Left cardiac atrium (tissue), 4 donors: ENCODE data around the gene DHDH. TPM values are rescaled to one million over a fixed set of nuclear protein-coding genes. Genes with fewer than 3 reads are reported as not detected.
"Not testable (repeated sequence)": the region's sequence is repeated elsewhere in the genome, so short reads cannot be mapped to it uniquely, and the experiment has no call there.

Experiments
- ATAC-seq, 2 donors: fragments of 200-7000 bp; cut with Tn5 transposase; one replicate each; pipeline ENCODE4 v1.9.1; 2020; ENCODE audit warnings: mild to moderate bottlenecking in 2 of 2, moderate library complexity in 2 of 2
- DNase-seq: peaks from one replicate; pipeline ENCODE4 v3.0.0-alpha.2; 2020
- intact Hi-C, 2 donors: fragments of 100-400 bp; cut with DNase I; formaldehyde crosslinking; loops; one replicate each; pipeline versions ENCODE4 v1.14.1 to v1.15.1; 2022 to 2023
- total RNA-seq, 2 donors: library from RNA; stranded (reverse); fragmentation: NEBNext Ultra II Directional; extraction: Animal tissue kit (Norgen Biotek cat#: 25700); gene quantifications; one replicate each; pipeline ENCODE4 v1.2.1, GENCODE V29; 2021
- donor health status: DM: no; HTN: yes; CAD: no.
- donor health status: DM: no; HTN: yes; CAD: no; lungs with severe emphysema.
- donor health status: DM: yes; HTN: yes; CAD: no.
- donor health status: Dilated cardiomyopathy.

DHDH gene
- total RNA-seq, 2 donors from 2014 or later, result not detected

DNA sequence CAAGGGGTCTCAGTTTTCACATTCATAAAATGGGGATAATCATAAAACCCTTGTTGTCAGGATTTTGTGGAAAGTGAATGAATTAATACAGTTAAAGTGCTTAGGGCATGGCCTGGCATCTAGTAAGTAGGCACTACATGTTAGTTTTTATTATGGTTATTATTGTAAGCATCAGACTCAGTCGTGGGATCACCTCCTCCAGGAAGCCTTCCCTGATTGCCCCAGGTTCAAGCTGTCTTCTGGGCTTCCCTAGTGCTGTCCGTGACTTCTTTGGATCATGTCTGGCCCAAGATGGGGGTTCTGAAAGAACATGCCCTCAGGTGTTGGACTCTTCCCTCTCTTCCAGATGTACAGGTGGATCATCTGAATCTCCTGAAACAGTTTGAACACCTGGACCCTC, 22.7 kb upstream of the DHDH start:
- intact Hi-C loops, result no loop called here
- DNase-seq (no peak), ATAC-seq (no peak)

DNA sequence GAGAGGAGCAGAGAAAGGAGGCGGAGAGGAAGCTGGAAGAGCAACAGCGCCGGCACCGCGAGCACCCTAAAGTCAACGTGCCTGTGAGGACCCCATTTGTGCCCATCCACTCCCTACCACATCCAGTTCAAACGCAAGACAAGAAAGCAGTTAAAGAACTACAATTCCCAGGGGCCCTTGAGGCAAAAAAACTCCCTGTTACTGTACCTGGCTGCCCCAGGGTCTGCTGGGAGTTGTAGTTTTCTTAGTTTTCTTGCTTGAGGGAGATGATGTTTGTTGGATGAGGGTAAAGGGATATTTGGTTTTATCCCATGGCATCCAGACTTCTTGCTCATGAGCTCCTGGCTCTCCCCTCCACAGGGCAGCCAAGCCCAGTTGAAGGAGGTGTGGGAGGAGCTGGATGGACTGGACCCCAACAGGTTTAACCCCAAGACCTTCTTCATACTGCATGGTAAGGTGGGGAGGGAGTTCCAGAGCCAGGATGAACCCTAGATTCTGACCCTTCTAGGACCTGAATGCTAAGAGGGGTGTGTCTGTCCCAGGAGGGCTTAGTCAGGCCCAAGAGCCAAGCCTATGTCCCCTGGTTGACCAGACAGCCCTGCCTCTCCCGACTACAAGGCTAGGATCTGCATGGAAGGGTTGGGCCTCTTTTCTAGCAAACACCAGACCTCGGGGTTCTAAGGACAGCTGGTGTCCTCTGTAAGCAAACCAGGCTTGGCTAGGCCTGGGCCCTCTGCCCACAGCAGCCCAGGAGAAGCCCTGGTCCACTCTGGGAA, 20.2 kb upstream of the DHDH start:
- DNase-seq (no peak), ATAC-seq (no peak)
- intact Hi-C loops, result no loop called here

DNA sequence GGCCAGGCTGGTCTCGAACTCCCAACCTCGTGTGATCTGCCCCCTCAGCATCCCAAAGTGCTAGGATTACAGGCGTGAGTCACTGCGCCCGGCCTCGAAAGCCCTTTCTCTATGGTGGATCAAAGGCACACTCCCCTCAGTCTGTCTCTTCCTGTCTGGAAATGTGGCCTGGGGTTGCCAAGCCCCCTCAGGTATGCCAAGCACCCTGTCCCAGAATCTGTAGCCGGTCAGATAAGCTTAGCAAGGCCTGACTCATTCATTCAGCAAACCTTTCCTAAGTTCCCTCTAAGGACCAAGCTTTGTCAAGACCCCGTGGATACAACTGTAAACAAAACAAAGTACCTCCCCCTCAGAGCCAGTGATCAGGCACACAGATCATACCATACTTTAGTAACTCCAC, 19.3 kb upstream of the DHDH start:
- DNase-seq (no peak), ATAC-seq (no peak)
- intact Hi-C loops, result no loop called here

DNA sequence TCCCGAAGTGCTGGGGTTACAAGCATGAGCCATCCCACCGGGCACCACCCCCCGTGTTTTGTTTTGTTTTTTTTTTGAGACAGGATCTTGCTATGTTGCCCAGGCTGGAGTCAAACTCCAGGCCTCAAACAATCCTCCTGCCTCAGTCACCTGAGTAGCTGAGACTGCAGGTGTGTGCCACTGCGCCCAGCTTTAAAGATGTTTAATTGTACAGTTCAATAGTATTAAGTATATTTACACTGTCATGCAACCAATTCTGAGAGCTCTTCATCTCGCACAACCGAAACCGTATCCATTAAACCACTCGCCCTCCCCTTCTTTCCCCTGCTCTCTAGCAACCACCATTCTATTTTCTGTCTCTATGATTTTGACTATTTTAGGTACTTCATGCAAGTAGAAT, 17.7 kb upstream of the DHDH start:
- intact Hi-C loops, result no loop called here
- ATAC-seq (no peak), DNase-seq (no peak)

DNA sequence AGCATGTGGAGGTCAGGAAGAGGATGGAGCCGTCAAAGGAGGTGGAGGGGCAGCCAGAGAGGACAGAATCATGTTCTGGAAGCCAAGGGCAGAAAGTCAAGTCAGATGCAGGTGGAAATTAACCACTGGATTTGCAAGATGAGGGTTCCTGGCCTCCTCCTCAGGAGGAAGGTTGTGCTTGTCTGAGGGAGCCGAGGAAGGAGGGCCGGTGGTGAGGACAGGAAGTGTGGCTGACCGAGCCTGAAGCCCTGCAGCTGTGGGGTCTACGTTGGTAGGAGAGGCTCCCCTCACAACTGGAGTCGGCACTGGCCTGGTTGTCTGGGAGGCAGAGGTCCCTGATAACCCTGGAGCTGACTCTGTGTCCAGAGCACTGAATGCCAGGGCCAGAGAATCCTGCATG, 15.4 kb upstream of the DHDH start:
- DNase-seq (no peak), ATAC-seq (no peak)
- intact Hi-C loops, result no loop called here

DNA sequence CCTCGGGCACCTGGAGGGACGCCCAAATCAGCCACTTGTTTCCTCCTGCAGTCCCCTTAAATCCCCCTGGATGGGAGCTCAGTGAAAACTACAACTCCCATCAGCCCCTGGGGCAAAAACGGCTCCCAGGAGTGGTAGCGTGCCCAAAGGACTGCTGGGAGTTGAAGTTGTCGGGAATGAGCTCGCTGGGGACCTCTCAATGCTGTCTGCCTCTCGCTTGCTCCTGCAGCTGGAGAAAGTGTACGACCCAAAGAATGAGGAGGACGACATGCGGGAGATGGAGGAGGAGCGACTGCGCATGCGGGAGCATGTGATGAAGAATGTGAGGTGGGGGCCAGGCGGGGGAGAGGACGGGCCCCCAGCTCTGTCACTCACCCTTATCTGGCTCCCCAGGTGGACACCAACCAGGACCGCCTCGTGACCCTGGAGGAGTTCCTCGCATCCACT, 14.7 kb upstream of the DHDH start:
- DNase-seq, result no peak
- intact Hi-C loops, result no loop called here
- ATAC-seq, result peak in 1 of 2 donors; percentile 27

DNA sequence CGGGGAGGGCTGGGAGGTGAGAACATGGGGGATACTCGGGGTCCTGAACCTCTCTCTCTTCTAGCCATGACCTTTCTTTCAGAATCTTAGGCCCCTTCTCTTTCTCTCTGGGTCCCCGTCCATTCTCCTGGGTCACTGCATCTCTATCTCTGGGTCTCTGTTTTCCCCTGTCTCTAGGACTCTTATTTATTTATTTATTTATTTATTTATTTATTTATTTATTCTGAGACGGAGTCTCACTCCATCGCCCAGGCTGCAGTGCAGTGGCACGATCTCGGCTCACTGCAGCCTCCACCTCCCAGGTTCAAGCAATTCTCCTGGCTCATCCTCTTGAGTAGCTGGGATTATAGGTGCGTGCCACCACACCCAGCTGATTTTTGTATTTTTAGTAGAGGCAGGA, 14.2 kb upstream of the DHDH start:
- ATAC-seq, DNase-seq, intact Hi-C loops: not testable (repeated sequence)

DNA sequence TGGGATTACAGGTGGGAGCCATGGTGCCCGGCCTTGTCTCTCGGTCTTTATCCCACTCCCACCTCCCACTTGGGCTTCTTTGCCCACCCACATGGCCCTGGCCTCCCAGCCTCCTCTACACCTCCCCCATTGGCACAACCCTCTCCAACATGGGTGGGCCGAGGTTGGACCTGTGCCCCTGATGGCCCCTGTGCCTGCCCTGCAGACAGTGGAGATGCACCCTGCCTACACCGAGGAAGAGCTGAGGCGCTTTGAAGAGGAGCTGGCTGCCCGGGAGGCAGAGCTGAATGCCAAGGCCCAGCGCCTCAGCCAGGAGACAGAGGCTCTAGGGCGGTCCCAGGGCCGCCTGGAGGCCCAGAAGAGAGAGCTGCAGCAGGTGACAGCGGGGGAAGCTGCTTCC, 12.6 kb upstream of the DHDH start:
- no peak for DNase-seq
- no peak for ATAC-seq
- intact Hi-C loops, result no loop called here

DNA sequence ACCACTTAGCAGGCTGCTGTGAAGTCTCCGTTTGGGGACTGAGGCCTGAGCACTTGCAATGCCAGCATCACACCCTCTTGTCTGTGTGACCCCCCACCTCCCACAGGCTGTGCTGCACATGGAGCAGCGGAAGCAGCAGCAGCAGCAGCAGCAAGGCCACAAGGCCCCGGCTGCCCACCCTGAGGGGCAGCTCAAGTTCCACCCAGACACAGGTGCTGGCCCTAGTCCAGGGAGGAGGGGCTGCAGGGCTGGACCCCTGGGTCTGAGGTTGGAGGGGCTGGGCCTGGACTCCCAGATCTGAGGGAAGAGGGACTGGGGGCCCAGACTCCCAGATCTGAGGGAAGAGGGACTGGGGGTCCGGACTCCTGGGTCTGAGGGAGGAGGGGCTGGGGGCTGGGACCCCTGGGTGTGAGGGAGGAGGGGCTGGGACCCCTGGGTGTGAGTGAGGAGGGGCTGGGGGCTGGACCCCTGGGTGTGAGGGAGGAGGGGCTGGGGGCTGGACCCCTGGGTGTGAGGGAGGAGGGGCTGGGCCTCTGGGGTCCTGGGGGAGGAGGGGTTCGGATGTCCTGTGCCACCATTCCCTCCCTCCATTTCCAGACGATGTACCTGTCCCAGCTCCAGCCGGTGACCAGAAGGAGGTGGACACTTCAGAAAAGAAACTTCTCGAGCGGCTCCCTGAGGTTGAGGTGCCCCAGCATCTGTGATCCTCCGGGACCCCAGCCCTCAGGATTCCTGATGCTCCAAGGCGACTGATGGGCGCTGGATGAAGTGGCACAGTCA, 11.6 kb upstream of the DHDH start:
- DNase-seq (no peak), ATAC-seq (no peak)
- intact Hi-C loops, result no loop called here

DNA sequence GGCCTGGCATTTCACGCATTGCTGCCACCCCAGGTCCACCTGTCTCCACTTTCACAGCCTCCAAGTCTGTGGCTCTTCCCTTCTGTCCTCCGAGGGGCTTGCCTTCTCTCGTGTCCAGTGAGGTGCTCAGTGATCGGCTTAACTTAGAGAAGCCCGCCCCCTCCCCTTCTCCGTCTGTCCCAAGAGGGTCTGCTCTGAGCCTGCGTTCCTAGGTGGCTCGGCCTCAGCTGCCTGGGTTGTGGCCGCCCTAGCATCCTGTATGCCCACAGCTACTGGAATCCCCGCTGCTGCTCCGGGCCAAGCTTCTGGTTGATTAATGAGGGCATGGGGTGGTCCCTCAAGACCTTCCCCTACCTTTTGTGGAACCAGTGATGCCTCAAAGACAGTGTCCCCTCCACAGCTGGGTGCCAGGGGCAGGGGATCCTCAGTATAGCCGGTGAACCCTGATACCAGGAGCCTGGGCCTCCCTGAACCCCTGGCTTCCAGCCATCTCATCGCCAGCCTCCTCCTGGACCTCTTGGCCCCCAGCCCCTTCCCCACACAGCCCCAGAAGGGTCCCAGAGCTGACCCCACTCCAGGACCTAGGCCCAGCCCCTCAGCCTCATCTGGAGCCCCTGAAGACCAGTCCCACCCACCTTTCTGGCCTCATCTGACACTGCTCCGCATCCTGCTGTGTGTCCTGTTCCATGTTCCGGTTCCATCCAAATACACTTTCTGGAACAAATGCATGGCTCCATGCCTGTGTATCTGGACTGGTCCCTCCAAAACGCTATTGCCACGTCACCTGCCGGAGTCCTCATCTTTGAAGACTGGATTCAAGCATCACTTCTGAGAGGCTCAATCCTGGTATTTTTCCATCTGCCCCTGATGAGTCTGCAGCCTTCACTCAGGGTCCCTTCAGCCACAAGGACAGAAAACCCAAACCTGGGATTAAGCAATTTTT, 10.7 kb upstream of the DHDH start:
- intact Hi-C loops, result no loop called here
- ATAC-seq (no peak), DNase-seq (no peak)

DNA sequence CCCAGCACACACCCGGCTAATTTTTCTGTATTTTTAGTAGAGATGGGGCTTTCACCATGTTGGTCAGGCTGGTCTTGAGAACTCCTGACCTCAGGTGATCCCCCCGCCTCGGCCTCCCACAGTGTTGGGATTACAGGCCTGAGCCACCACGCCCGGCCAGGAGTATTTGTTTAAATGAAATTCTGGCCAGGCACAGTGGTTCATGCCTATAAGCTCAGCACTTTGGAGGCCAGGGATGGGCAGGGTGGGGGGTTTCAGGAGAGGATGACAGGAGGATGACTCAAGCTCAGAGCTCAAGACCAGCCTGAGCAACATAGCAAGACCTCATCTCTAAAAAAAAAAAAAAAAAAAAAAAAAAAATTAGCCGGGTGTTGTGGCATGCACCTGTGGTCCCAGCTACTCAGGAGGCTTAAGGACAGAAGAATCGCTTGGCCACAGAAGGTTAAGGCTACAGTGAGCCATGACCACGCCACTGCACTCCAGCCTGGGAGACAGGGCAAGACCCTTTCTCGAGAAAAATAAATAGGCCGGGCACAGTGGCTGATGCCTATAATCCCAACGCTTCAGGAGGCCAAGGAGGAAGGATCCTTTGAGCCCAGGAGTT, 8.2 kb upstream of the DHDH start:
- intact Hi-C loops, result no loop called here
- ATAC-seq, result peak in 1 of 2 donors; percentile 39
- no peak for DNase-seq

DNA sequence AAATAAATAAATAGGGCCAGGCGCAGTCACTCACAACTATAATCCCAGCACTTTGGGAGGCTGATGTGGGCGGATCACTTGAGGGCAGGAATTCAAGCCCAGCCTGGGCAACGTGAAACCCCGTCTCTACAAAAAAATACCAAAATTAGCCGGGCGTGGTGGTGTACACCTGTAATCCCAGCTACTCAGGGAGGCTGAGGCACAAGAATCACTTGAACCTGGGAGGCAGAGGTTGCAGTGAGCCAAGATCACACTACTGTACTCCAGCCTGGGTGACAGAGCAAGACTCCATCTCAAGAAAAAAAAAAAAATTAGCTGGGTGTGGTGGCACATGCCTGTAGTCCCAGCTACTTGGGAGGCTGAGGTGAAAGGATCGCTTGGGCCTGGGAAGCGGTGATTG, 7.6 kb upstream of the DHDH start:
- DNase-seq, ATAC-seq, intact Hi-C loops: not testable (repeated sequence)

DNA sequence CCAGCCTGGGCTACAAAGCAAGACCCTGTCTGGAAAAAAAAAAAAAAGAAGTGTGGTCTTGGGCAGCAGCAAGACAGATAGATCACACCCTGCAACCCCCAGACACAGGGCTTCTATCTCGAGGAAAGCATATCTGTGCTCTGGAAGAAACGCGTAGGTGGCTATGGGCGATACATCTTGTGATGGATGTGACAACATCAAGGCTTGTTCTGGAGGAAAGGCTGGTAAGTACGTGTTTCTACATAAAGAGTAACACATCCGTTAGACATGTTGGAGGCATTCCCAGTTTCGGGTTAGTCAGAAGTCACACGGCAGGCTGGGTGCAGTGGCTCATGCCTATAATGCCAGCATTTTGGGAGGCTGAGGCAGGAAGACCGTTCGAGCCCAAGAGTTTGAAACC, 6.6 kb upstream of the DHDH start:
- ATAC-seq, result peak; percentile 49 to 72
- DNase-seq, result peak; percentile 52
- intact Hi-C loops, result no loop called here

DNA sequence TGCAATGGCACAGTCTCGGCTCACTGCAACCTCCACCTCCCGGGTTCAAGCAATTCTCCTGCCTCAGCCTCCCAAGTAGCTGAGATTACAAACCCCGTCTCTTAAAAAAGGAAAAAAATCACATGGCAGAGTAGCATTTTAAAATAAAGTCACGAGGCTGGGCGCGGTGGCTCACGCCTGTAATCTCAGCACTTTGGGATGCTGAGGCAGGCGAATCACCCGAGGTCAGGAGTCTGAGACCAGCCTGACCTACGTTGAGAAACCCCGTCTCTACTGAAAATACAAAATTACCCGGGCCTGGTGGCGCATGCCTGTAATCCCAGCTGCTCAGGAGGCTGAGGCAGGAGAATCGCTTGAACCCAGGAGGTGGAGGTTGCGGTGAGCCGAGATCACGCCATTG, 5.8 kb upstream of the DHDH start:
- ATAC-seq, DNase-seq, intact Hi-C loops: not testable (repeated sequence)

DNA sequence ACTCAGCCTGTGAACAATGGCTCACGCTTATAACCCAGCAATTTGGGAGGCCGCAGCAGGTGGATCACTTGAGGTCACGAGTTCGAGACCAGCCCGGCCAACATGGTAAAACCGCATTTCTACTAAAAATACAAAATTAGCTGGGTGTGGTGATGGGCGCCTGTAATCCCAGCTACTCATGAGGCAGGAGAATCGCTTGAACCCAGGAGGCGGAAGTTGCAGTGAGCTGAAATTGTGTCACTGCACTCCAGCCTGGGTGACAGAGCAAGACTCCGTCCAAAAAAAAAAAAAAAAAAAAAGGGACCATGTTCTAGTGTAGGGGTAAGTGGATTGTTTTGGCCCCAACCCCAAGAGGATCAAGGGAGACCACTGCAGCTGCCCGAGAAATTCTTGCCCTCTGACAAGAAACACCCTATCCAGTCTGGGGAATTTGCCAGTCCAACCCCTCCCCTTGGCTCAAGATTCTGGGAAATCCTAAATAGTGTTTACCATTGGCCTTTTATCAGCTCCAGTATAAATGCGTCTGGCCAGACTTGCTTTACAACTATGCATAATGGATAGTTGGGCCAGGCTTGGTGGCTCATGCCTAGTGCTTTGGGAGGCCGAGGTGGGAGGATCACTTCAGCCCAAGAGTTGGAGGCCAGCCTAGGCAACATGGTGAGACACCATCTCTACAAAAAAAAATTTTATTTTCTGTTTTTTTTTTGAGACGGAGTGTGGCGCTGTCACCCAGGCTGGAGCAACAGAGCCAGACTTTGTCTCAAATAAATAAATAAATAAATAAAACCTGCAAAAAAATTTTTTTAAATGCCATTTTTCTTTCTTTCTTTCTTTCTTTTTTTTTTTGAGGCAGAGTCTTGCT, 5.1 kb upstream of the DHDH start:
- no peak for DNase-seq
- no peak for ATAC-seq

DNA sequence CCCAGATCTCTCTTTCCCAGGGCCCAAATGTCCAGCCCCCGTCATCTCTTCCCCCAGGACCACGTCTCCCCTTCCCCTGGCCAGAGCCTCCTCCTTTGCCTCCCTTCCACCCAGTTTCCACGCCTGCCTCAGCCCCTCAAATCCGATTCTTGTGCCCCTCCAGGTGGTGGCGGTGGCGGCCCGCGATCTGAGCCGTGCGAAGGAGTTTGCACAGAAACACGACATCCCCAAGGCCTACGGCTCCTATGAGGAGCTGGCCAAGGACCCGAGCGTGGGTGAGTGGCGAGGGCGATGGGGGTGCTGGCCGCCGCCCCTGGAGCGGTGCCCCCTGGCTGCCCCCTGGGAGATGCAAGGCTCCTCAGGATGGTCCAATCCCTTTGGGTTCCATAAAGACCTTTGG, 1.3 kb downstream of the DHDH start:
- DNase-seq, result no peak
- intact Hi-C loops, result no loop called here
- no peak for ATAC-seq

More for the DNA sequence above, 5.1 kb upstream of the DHDH start:
- intact Hi-C loops, result no loop called here

DNA sequence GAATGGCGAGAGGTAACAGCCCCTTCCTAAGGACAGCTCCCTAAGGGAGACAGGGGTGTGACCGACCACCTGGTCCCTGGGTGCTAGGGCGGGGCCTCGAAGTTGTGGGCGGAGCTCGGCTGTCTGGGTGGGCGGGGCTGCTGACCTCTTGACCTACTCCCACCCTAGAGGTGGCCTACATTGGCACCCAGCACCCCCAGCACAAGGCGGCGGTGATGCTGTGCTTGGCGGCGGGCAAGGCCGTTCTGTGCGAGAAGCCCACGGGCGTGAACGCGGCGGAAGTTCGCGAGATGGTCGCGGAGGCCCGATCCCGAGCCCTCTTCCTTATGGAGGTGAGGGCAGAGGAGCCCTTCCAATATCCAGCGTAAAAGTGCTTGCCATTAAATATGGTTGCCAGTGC, 2.4 kb downstream of the DHDH start:
- intact Hi-C loops, result no loop called here
- ATAC-seq, result no peak
- DNase-seq, result no peak

DNA sequence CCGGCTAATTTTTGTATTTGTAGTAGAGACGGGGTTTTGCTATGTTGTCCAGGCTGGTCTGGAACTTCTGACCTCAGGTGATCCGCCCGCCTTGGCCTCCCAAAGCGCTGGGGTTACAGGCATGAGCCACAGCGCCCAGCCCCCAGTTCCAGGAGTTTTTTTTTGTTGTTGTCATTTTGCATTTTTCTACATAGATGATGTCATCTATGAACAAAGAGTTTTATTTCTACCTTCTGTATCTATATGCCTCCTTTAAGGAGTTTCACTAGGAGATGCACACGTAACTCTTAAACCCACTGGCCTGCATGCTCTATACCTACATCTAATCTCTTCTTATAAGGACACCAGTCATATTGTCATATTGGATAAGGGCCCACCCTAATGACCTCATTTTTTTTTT, 4.8 kb downstream of the DHDH start:
- no peak for DNase-seq

More for the DNA sequence above, 4.8 kb downstream of the DHDH start:
- no peak for ATAC-seq
- intact Hi-C loops, result no loop called here
